Stimulated activated CD8-positive, alpha-beta memory T cell treated with anti-CD3 and anti-CD28 coated beads, Interleukin-7, amount 100 ng/mL, for 24 hours (primary cell): ENCODE data around the gene CLTRN.
"Not testable (repeated sequence)": the region's sequence is repeated elsewhere in the genome, so short reads cannot be mapped to it uniquely, and the experiment has no call there.

ENCODE experiments used
- DNase-seq: peaks from one replicate; pipeline ENCODE4 v3.0.0-alpha.2; 2020; ENCODE audit warnings: low read depth

Gene CLTRN

GRCh38 chrX:15647510-15647909 is 17.1 kb downstream of the CLTRN start:
- not testable (repeated sequence) for DNase-seq

- DNase-seq: no peak
Observed at GRCh38 chrX:15646543-15646942, 18.1 kb downstream of the CLTRN start.

- DNase-seq: no peak
Observed at GRCh38 chrX:15646031-15646430, 18.6 kb downstream of the CLTRN start.

- no peak for DNase-seq
Observed at GRCh38 chrX:15645266-15645665, 19.3 kb downstream of the CLTRN start.

- no peak for DNase-seq
Observed at GRCh38 chrX:15644560-15644872, 20.1 kb downstream of the CLTRN start.

- no peak for DNase-seq
Observed at GRCh38 chrX:15643786-15644559, 20.6 kb downstream of the CLTRN start.

- no peak for DNase-seq
Observed at GRCh38 chrX:15631637-15632036, 33.0 kb downstream of the CLTRN start.

GRCh38 chrX:15623054-15623453 is 41.6 kb downstream of the CLTRN start:
- DNase-seq: no peak

GRCh38 chrX:15619053-15619755 is 45.4 kb downstream of the CLTRN start:
- DNase-seq: no peak

GRCh38 chrX:15617111-15617510 is 47.5 kb downstream of the CLTRN start:
- no peak for DNase-seq

- DNase-seq: no peak
Observed at GRCh38 chrX:15616531-15616930, 48.1 kb downstream of the CLTRN start.

GRCh38 chrX:15607067-15607466 is 57.5 kb downstream of the CLTRN start:
- no peak for DNase-seq

GRCh38 chrX:15606136-15606535 is 58.5 kb downstream of the CLTRN start:
- no peak for DNase-seq

- DNase-seq: no peak
Observed at GRCh38 chrX:15605226-15605625, 59.4 kb downstream of the CLTRN start.

- DNase-seq: no peak
Observed at GRCh38 chrX:15602761-15603160, 61.8 kb downstream of the CLTRN start.

GRCh38 chrX:15601932-15602331 is 62.7 kb downstream of the CLTRN start:
- DNase-seq: no peak

GRCh38 chrX:15600745-15601144 is 63.9 kb downstream of the CLTRN start, which contains the start of gene ACE2:
TSS of gene ACE2 (minus strand) at chrX:15600960. CDS start at chrX:15600911, 49 bp downstream.
- DNase-seq: no peak

GRCh38 chrX:15600049-15600448 is 64.6 kb downstream of the CLTRN start:
- DNase-seq: no peak

- DNase-seq: no peak
Observed at GRCh38 chrX:15599461-15599860, 65.1 kb downstream of the CLTRN start.

GRCh38 chrX:15598026-15598425 is 66.6 kb downstream of the CLTRN start:
- DNase-seq: no peak

- no peak for DNase-seq
Observed at GRCh38 chrX:15594371-15594770, 70.2 kb downstream of the CLTRN start.

GRCh38 chrX:15579778-15580747 is 84.5 kb downstream of the CLTRN start:
- DNase-seq: no peak
